Esophagus squamous epithelium (tissue), 4 donors: ENCODE measurements around the gene WDR36.

Experiments
- CTCF ChIP-seq, 6 experiments: fragments of 450-650 bp in 4 of 6; fragments of 200-600 bp in 2 of 6; sonication (generic) in 2 of 6; IDR thresholded peaks; one replicate each; pipeline ENCODE4 v1.5.1; 2016 to 2019; ENCODE audit warnings: antibody characterized with exemption in 6 of 6, mild to moderate bottlenecking in 4 of 6, moderate library complexity in 4 of 6
- POLR2A ChIP-seq, 4 donors: fragments of 450-650 bp; IDR thresholded peaks; one replicate each; pipeline ENCODE4 v1.6.1; 2017; ENCODE audit warnings: antibody characterized with exemption in 4 of 4, mild to moderate bottlenecking in 4 of 4, moderate library complexity in 3 of 4

GRCh38 chr5:111119221-111119620, 27.1 kb downstream of the WDR36 start:
- TF ChIP-seq CTCF (IDR thresholded peaks at IDR 0.05) (no peak), POLR2A (IDR thresholded peaks at IDR 0.05) (no peak)
